HEK293 (cell line): ENCODE results near the gene SCFD2.

Experiments used
- CTCF ChIA-PET: fragments of 350-600 bp; formaldehyde crosslinking; extraction: SDS; loops from one replicate; lab custom pipeline; 2021; ENCODE audit warnings: antibody characterized with exemption; lab: Yijun Ruan, JAX
- POLR2A ChIA-PET: fragments of 300-600 bp; formaldehyde crosslinking; extraction: SDS; loops from one replicate; lab custom pipeline; 2020; ENCODE audit warnings: antibody characterized with exemption, inconsistent platforms; lab: Yijun Ruan, JAX
- H3K27ac ChIP-seq: fragments of 200-500 bp; sonication (Bioruptor generic); 2 replicates; pipeline ENCODE4 v1.5.1; 2014; ENCODE audit warnings: low read depth, low read length, control low read depth, inconsistent platforms; ENCODE audit errors: extremely low read depth
- H3K36me3 ChIP-seq, 2 experiments: fragments of 200-500 bp in 1 of 2; sonication (Bioruptor generic) in 1 of 2; 1 replicate in 1 of 2; 2 replicates in 1 of 2; pipeline ENCODE4 v1.5.1; 2014 to 2017; ENCODE audit warnings: inconsistent platforms in 2 of 2, low read length in 2 of 2; ENCODE audit not compliant: control insufficient read depth in 2 of 2, insufficient read depth in 1 of 2
- H3K4me1 ChIP-seq: fragments of 200-500 bp; sonication (Bioruptor generic); 2 replicates; pipeline ENCODE4 v1.5.1; 2014; ENCODE audit warnings: mild to moderate bottlenecking, low read length, inconsistent platforms; ENCODE audit not compliant: control insufficient read depth, insufficient read depth
- H3K4me3 ChIP-seq: 2 replicates; pipeline ENCODE4 v1.5.1; 2011; ENCODE audit warnings: low read depth, mild to moderate bottlenecking, control low read depth, low read length, moderate library complexity
- H3K9me3 ChIP-seq: fragments of 200-500 bp; sonication (Bioruptor generic); 2 replicates; pipeline ENCODE4 v1.5.1; 2014; ENCODE audit warnings: low read depth, low read length, inconsistent platforms; ENCODE audit not compliant: control insufficient read depth, insufficient read depth
- KLF16 ChIP-seq: fragments of 450-650 bp; formaldehyde crosslinking; IDR thresholded peaks from 2 replicates; pipeline ENCODE4 v1.5.1; 2017; ENCODE audit warnings: missing biosample characterization, missing genetic modification characterization
- MZF1 ChIP-seq: fragments of 450-650 bp; formaldehyde crosslinking; IDR thresholded peaks from 2 replicates; pipeline ENCODE4 v1.5.1; 2017; ENCODE audit warnings: missing biosample characterization, missing genetic modification characterization, borderline replicate concordance
- OSR2 ChIP-seq: fragments of 450-650 bp; formaldehyde crosslinking; IDR thresholded peaks from 2 replicates; pipeline ENCODE4 v1.5.1; 2016; ENCODE audit warnings: missing biosample characterization, missing genetic modification characterization
- PRDM10 ChIP-seq: fragments of 450-650 bp; formaldehyde crosslinking; IDR thresholded peaks from 2 replicates; pipeline ENCODE4 v1.5.1; 2016; ENCODE audit warnings: missing biosample characterization, missing genetic modification characterization
- PRDM2 ChIP-seq: fragments of 450-650 bp; formaldehyde crosslinking; IDR thresholded peaks from 2 replicates; pipeline ENCODE4 v1.5.1; 2016; ENCODE audit warnings: missing biosample characterization, missing genetic modification characterization, borderline replicate concordance
- REPIN1 ChIP-seq: fragments of 450-650 bp; formaldehyde crosslinking; IDR thresholded peaks from 2 replicates; pipeline ENCODE4 v1.5.1; 2017; ENCODE audit warnings: missing biosample characterization, missing genetic modification characterization, low read depth
- ZBTB26 ChIP-seq: fragments of 450-650 bp; formaldehyde crosslinking; optimal IDR thresholded peaks from 2 replicates; pipeline ENCODE3; 2016; ENCODE audit warnings: missing biosample characterization, mild to moderate bottlenecking, missing genetic modification characterization
- ZNF138 ChIP-seq: fragments of 450-650 bp; formaldehyde crosslinking; IDR thresholded peaks from 2 replicates; pipeline ENCODE4 v1.5.1; 2016; ENCODE audit warnings: missing biosample characterization, missing genetic modification characterization, borderline replicate concordance
- ZNF148 ChIP-seq: fragments of 450-650 bp; formaldehyde crosslinking; IDR thresholded peaks from 2 replicates; pipeline ENCODE4 v1.5.0; 2017; ENCODE audit warnings: missing biosample characterization, missing genetic modification characterization, borderline replicate concordance
- ZNF16 ChIP-seq: fragments of 450-650 bp; formaldehyde crosslinking; IDR thresholded peaks from 2 replicates; pipeline ENCODE4 v1.5.1; 2016; ENCODE audit warnings: low read depth, missing biosample characterization, missing genetic modification characterization
- ZNF175 ChIP-seq: fragments of 450-650 bp; formaldehyde crosslinking; IDR thresholded peaks from 2 replicates; pipeline ENCODE4 v1.5.1; 2016; ENCODE audit warnings: missing biosample characterization, missing genetic modification characterization
- ZNF266 ChIP-seq: fragments of 450-650 bp; formaldehyde crosslinking; IDR thresholded peaks from 2 replicates; pipeline ENCODE4 v1.5.1; 2016; ENCODE audit warnings: missing biosample characterization, missing genetic modification characterization, low read depth
- ZNF366 ChIP-seq: fragments of 450-650 bp; formaldehyde crosslinking; conservative IDR thresholded peaks from 2 replicates; pipeline ENCODE4 v1.5.1; 2016; ENCODE audit warnings: missing biosample characterization, missing genetic modification characterization
- ZNF600 ChIP-seq: fragments of 450-650 bp; formaldehyde crosslinking; IDR thresholded peaks from 2 replicates; pipeline ENCODE4 v1.5.1; 2016; ENCODE audit warnings: missing biosample characterization, missing genetic modification characterization
- ZNF701 ChIP-seq: fragments of 450-650 bp; formaldehyde crosslinking; IDR thresholded peaks from 2 replicates; pipeline ENCODE4 v1.5.1; 2016; ENCODE audit warnings: missing biosample characterization, missing genetic modification characterization
- ZNF747 ChIP-seq: fragments of 450-650 bp; formaldehyde crosslinking; IDR thresholded peaks from 2 replicates; pipeline ENCODE4 v1.5.1; 2016; ENCODE audit warnings: missing biosample characterization, missing genetic modification characterization
- ZNF785 ChIP-seq: fragments of 450-650 bp; formaldehyde crosslinking; IDR thresholded peaks from 2 replicates; pipeline ENCODE4 v1.5.1; 2016; ENCODE audit warnings: missing biosample characterization, missing genetic modification characterization

SCFD2 gene

GRCh38 chr4:52890521-52890791 is 475.4 kb downstream of the SCFD2 start (continued):
- TF ChIP-seq REPIN1 (tag by site-specific recombination), result no peak

- Histone ChIP-seq H3K27ac (no peak overlapping the region), H3K9me3 (no peaks in the 10 kb centered on the region), H3K4me1 (no peaks in the 10 kb centered on the region), H3K4me3 (no peak overlapping the region), H3K36me3 (no peaks in the 10 kb centered on the region)
- ChIA-PET POLR2A (no interaction called here), CTCF (no interaction called here)
- TF ChIP-seq PRDM2 (tag by site-specific recombination) (no peak), ZNF747 (no peak), MZF1 (tag by site-specific recombination) (no peak), ZNF366 (tag by site-specific recombination) (no peak), ZNF138 (no peak), ZNF785 (tag by site-specific recombination) (no peak), ZNF600 (tag by site-specific recombination) (no peak), ZNF266 (tag by site-specific recombination) (no peak), OSR2 (tag by site-specific recombination) (no peak), ZBTB26 (tag by site-specific recombination) (no peak), ZNF148 (no peak), ZNF175 (tag by site-specific recombination) (no peak), ZNF16 (tag by site-specific recombination) (no peak), PRDM10 (tag by site-specific recombination) (no peak), ZNF701 (tag by site-specific recombination) (no peak), KLF16 (tag by site-specific recombination) (no peak)
These were observed 475.9 kb downstream of the SCFD2 start for GRCh38 chr4:52889778-52890520.
